OCI-LY3 (cell line): ENCODE results near the gene FCMR.

Experiments
- H2AFZ ChIP-seq: fragments of 200-600, 300-600 bp; shearing (Covaris generic); 2 replicates; pipeline ENCODE4 v1.6.0; 2014; ENCODE audit warnings: antibody characterized with exemption, low read depth, low read length
- H3K27ac ChIP-seq: fragments of 200-600, 300-600 bp; sonication (generic); 2 replicates; pipeline ENCODE4 v1.5.1; 2014; ENCODE audit warnings: mild to moderate bottlenecking, low read length, moderate library complexity, mixed read lengths
- H3K27me3 ChIP-seq: fragments of 200-600, 300-600 bp; sonication (generic); 2 replicates; pipeline ENCODE4 v1.6.1; 2014; ENCODE audit warnings: low read depth, low read length, mixed read lengths
- H3K36me3 ChIP-seq: fragments of 200-600, 300-600 bp; sonication (generic); replicated peaks from 2 replicates; pipeline ENCODE3; 2014; ENCODE audit warnings: low read depth, low read length, mixed read lengths
- H3K4me1 ChIP-seq: fragments of 300-600, 200-600 bp; sonication (generic); 2 replicates; pipeline ENCODE4 v1.6.1; 2014; ENCODE audit warnings: low read length, mixed read lengths
- H3K4me2 ChIP-seq: fragments of 200-600, 300-600 bp; sonication (generic); 2 replicates; pipeline ENCODE4 v1.6.1; 2014; ENCODE audit warnings: low read length, mixed read lengths
- H3K4me3 ChIP-seq: fragments of 300-600, 200-600 bp; sonication (generic); 2 replicates; pipeline ENCODE4 v1.5.1; 2014; ENCODE audit warnings: antibody characterized with exemption, mild to moderate bottlenecking, low read length, moderate library complexity
- H3K79me2 ChIP-seq: fragments of 300-600, 200-600 bp; shearing (Covaris generic); 2 replicates; pipeline ENCODE4 v1.6.1; 2014; ENCODE audit warnings: mild to moderate bottlenecking, low read length, mixed read lengths
- H3K9ac ChIP-seq: fragments of 300-600, 200-600 bp; shearing (Covaris generic); 2 replicates; pipeline ENCODE4 v1.6.0; 2014; ENCODE audit warnings: mild to moderate bottlenecking, low read length, moderate library complexity
- H3K9me3 ChIP-seq: fragments of 200-600, 300-600 bp; shearing (Covaris generic); 2 replicates; pipeline ENCODE4 v1.6.1; 2014; ENCODE audit warnings: low read length, mixed read lengths; ENCODE audit not compliant: insufficient read depth
- H4K20me1 ChIP-seq: fragments of 200-600, 300-600 bp; sonication (generic); 2 replicates; pipeline ENCODE4 v1.6.1; 2016; ENCODE audit warnings: low read length, mixed read lengths; ENCODE audit not compliant: insufficient read depth
- CTCF ChIP-seq: fragments of 200-600, 300-600 bp; sonication (generic); IDR thresholded peaks from 2 replicates; pipeline ENCODE4 v1.5.1; 2014; ENCODE audit warnings: antibody characterized with exemption, low read length, low read depth
- EZH2phosphoT487 ChIP-seq: fragments of 200-600 bp; shearing (Covaris generic); IDR thresholded peaks from 2 replicates; pipeline ENCODE4 v1.6.1; 2018; ENCODE audit warnings: antibody characterized with exemption, mixed run types, low read depth

FCMR gene

DNA sequence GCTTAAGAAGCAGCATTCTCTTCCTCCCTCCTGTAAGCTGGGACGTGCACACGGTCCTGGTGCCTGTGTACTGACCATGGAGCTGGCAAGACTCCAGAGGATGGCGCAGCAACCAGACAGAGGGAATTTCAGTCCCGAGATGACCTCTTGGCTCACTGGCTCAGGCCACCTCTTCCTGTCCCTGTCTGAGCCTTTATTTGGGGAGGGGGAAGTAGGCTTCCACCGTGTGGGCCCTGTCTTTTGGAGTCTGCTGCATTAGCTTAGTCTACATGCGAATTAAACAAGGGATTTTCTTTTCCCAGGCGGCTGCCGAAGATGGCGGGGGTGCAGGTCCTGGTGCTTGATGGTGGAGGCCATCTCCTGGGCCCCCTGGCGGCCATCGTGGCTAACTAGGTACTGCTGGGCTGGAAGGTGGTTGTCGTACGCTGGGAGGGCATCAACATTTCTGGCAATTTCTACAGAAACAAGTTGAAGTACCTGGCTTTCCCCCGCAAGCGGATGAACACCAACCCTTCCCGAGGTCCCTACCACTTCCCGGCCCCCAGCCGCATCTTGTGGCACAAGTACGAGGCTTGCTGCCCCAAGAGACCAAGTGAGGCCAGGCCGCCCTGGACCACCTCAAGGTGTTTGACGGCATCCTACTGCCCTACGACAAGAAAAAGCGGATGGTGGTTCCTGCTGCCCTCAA lies 14.3 kb downstream of the FCMR start:
- Histone ChIP-seq H3K4me3 (no peak overlapping the region), H3K9ac (no peak overlapping the region), H3K4me1 (peaks cover 37% of the 10 kb centered on the region), H2AFZ (no peak overlapping the region), H3K27me3 (peaks cover 22% of the 10 kb centered on the region), H3K27ac (no peak overlapping the region), H3K79me2 (no peaks in the 10 kb centered on the region), H3K36me3 (no peaks in the 10 kb centered on the region), H4K20me1 (no peaks in the 10 kb centered on the region), H3K4me2 (no peak overlapping the region), H3K9me3 (no peaks in the 10 kb centered on the region)
- TF ChIP-seq CTCF (peak; percentile 38), EZH2phosphoT487 (no peak)

GRCh38 chr1:206905295-206906164 lies 16.2 kb downstream of the FCMR start:
- Histone ChIP-seq H3K9ac (no peak overlapping the region), H3K36me3 (no peaks in the 10 kb centered on the region), H4K20me1 (no peaks in the 10 kb centered on the region), H3K27me3 (peaks cover 22% of the 10 kb centered on the region), H3K4me2 (peak overlapping the region; percentile 38), H3K9me3 (no peaks in the 10 kb centered on the region), H3K79me2 (no peaks in the 10 kb centered on the region), H3K27ac (no peak overlapping the region), H3K4me3 (no peak overlapping the region), H2AFZ (peak overlapping the region; percentile 6; the same call in 1 of the 2 replicates), H3K4me1 (peaks cover 26% of the 10 kb centered on the region)
- TF ChIP-seq EZH2phosphoT487 (no peak), CTCF (no peak)

DNA sequence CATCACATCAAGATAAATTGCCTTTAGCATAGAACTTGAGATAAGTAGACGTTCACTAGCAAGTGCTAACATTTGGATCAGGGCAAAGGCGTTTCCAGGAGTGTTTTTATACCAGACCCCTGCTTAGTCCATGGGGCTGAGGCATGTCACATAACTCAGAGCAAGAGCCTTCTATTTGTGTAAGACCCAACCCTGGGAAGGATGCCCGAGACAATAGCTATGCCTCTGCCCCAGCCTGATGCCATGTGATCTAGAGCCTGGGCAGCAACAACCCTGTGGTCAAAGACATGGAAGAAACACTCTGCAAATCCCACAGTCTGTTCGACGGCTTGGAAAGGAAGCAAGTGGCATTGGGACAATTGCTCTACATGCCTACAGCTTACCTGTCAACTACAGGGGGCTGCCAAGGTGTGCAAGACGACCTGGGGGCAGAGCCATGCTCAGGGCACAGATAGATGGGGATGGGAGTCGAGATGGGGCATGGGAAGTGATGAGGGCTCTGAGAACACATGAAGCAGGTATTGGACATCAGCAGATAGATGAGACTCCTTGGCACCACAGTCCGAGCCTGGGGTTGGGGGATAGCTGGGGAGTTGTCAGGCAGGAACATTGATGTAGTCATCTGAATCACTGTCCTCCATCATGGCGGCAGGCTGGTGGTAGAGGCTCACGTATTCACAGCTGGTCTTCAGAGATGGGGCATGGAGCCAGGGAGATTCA lies 17.2 kb downstream of the FCMR start:
- Histone ChIP-seq H3K4me2 (peak overlapping the region; percentile 38; the same call in 1 of the 2 replicates), H3K27me3 (peaks cover 14% of the 10 kb centered on the region), H3K36me3 (no peaks in the 10 kb centered on the region), H4K20me1 (no peaks in the 10 kb centered on the region), H3K9ac (no peak overlapping the region), H3K9me3 (no peaks in the 10 kb centered on the region), H3K27ac (no peak overlapping the region), H3K4me3 (no peak overlapping the region), H3K79me2 (no peaks in the 10 kb centered on the region), H3K4me1 (peaks cover 22% of the 10 kb centered on the region), H2AFZ (no peak overlapping the region)
- TF ChIP-seq EZH2phosphoT487: no peak
- no peak for TF ChIP-seq CTCF

GRCh38 chr1:206903687-206904086 lies 18.1 kb downstream of the FCMR start:
- Histone ChIP-seq H2AFZ (no peak overlapping the region), H4K20me1 (no peaks in the 10 kb centered on the region), H3K9me3 (no peaks in the 10 kb centered on the region), H3K9ac (no peak overlapping the region), H3K27me3 (peaks cover 8% of the 10 kb centered on the region), H3K4me1 (peaks cover 22% of the 10 kb centered on the region), H3K4me3 (no peak overlapping the region), H3K36me3 (no peaks in the 10 kb centered on the region), H3K27ac (no peak overlapping the region), H3K79me2 (no peaks in the 10 kb centered on the region), H3K4me2 (no peak overlapping the region)
- TF ChIP-seq CTCF (no peak), EZH2phosphoT487 (no peak)
